M059J (cell line): Measurements from ENCODE around the gene PRR7. TPM values are rescaled to one million over a fixed set of nuclear protein-coding genes. Genes with fewer than 3 reads are reported as not detected.
A peak's percentile ranks its signal among the peaks of the same experiment; 100 is the strongest.

ENCODE experiments used
- DNase-seq: peaks from one replicate; pipeline ENCODE4 v3.0.0-alpha.2; 2012; ENCODE audit warnings: low read depth
- total RNA-seq: library from RNA; depleted of rRNA; stranded (reverse); fragments of >200 nt; shearing (Covaris generic); gene quantifications from 2 replicates; pipeline ENCODE4 v1.2.3, GENCODE V29; 2014

The PRR7 gene
- total RNA-seq, 1 experiment from 2014 or later = 44.4 TPM

DNA sequence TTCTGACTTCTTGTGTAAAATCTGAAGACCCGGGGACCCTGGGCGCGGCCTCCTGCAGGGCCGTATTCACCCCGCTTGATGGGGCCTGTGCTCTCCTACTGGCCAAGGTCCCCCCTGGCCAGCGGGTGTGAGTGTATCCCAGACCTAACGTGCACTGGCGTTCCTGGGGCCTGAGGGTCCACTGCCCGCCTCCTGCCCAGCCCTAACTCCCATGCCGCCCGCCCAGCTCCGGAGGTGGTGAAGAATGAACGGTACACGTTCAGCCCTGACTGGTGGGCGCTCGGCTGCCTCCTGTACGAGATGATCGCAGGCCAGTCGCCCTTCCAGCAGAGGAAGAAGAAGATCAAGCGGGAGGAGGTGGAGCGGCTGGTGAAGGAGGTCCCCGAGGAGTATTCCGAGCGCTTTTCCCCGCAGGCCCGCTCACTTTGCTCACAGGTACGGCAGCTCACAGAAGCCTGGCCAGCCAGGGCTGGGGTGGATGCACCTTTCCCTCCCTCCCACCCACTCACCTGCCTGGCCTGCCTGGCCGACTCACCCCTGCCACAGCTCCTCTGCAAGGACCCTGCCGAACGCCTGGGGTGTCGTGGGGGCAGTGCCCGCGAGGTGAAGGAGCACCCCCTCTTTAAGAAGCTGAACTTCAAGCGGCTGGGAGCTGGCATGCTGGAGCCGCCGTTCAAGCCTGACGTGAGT, 10.6 kb upstream of the PRR7 start:
- no peak for DNase-seq

DNA sequence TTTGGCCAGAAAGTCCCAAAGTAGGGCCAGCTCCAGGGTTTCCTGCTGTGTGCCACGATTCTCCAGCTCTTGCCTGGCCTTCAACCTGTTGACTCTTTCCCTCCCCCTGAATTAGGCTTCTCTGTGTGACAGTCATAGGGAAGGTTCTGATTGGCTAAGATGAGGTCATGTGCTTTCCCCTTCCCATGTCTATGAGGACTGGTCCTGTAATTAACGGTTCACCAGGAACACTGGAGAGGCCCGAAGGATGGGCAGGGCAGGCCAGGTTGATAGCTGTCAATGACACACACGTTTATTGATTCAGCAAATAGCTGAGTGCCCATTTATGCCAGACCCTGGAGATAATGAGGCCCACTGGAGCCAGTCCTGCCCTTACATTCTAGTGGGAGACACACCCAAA, 9.0 kb upstream of the PRR7 start:
- DNase-seq = no peak

DNA sequence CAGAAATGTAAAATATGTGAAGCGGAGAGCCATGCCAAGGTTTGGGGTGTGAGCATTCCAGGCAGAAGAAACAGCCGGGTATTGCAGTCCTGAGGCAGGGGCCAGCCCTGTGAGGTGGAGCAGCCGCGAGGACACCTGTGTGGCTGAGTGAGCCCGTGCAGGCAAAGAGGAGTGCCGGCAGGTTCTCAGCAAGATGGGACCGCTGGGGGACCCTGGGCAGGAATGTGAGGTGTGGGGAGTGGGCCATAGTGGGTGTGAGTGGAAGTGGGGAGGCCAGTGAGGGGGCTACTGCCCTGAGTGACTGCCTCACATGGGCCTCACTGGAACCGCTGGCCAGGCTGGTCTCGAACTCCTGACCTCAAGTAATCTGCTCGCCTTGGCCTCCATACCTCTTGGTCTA, 8.1 kb upstream of the PRR7 start:
- no peak for DNase-seq

DNA sequence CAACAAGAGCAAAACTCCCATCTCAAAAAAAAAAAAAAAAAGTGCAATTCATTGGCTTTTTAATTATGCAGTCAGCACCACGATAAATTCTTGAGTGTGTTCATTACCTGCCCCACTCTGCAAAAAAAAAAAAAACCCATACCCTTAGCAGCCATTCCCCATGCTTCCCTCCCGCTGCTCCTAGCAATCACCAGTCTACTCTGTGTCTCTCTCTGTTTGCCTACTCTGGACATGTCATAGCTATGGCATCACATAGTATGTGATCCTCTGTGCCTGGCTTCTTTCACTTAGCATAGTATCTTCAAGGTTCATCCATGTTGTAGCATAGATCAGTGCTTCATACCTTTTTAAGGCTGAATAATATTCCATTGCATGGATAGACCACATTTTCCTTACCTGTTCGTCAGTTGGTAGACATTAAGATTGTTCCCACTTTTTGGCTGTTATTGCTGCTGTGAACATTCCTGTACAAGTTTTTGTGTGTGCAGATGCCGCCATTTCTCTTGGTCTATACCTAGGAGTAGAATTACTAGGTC, 7.0 kb upstream of the PRR7 start:
- DNase-seq = no peak

DNA sequence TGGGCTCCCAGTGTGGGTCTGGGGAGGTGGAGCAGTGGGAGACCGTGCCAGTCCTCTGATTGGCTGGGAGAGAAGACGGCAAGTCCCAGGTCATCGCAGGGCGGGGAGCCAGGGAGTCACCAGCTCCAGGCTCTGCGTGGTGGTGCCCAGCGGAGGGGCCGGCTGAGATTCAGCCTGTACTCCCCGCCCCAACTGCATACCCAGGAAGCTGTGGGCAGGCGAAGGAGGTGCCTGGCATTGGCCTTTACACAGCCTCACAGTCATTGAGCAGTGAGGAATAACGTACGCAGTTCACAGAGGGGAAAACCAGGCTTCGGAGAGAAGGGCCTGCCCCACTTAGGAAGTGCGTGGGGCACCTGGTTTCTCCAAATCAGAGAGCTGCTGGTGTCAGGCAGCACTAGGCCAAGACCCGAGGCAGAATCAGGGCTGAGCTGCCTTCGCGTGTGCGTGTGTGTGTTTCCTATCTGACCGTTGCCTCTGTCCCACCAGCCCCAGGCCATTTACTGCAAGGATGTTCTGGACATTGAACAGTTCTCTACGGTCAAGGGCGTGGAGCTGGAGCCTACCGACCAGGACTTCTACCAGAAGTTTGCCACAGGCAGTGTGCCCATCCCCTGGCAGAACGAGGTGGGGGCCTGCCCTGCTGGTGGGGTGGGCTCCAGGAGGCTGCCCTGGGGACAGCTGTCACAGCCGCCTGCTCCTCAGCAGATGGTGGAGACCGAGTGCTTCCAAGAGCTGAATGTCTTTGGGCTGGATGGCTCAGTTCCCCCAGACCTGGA, 6.2 kb upstream of the PRR7 start:
- no peak for DNase-seq

DNA sequence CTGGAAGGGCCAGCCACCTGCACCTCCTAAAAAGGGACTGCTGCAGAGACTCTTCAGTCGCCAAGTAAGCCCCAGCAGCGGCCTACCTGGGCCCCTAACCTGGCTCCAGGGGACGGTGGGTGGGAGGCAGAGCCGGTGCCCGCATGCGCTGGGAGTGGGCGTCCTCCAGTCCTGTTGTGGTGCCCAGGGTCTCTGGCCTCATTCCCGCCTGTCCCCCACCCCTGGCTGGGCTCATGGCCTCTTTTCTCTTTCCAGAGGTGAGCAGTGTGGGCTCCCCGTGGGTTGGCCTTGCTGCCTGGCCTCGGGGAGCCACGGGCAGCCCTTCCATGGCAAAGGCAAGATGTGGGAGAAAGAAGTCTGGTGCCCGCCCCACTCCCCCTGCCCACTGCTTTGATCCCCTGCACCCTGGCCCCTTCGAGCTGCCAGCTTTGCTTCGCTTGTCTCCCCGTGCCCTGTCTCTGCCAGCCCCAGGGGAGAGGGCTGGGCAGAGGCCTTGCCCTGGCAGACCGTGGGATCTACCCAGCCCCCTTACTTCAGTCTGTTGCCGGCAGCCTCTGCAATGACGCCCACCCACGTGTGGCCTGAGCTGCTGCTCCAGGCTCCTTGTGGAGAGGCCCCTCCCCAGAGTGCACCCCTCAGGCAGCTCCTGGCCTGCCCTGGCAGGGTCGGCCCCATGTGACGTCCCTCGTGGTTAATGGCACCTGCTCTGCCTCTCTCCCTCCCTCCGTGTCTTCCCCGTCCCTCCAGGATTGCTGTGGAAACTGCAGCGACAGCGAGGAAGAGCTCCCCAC, 5.4 kb upstream of the PRR7 start:
- no peak for DNase-seq

DNA sequence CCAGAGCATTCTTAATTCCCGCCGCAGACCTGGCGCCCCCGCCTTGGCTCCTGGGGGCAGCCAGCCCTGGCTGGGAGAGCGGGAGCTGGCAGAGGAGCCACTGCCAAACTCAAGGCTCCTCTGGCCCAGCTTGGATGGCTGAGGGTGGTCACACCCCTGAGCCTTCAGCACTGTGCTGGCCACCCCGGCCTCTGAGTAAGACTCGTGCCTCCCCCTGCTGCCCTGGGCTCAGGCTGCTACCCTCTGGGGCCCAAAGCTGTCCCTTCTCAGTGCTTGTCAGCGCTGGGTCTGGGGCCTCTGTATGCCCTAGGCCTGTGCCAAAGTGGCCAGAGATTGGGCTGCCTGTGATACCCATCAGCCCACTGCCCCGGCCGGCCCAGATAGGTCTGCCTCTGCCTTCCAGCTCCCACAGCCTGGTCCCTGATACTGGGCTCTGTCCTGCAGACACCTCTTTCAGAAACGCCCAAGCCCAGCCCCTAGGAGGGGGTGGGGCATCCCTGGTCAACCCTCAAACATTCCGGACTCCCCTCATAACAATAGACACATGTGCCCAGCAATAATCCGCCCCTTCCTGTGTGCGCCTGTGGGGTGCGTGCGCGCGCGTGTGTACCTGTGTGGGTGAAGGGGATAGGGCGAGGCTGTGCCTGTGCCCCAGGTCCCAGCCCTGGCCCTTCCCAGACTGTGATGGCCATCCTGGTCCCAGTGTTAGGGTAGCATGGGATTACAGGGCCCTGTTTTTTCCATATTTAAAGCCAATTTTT, 4.4 kb upstream of the PRR7 start:
- DNase-seq = no peak

DNA sequence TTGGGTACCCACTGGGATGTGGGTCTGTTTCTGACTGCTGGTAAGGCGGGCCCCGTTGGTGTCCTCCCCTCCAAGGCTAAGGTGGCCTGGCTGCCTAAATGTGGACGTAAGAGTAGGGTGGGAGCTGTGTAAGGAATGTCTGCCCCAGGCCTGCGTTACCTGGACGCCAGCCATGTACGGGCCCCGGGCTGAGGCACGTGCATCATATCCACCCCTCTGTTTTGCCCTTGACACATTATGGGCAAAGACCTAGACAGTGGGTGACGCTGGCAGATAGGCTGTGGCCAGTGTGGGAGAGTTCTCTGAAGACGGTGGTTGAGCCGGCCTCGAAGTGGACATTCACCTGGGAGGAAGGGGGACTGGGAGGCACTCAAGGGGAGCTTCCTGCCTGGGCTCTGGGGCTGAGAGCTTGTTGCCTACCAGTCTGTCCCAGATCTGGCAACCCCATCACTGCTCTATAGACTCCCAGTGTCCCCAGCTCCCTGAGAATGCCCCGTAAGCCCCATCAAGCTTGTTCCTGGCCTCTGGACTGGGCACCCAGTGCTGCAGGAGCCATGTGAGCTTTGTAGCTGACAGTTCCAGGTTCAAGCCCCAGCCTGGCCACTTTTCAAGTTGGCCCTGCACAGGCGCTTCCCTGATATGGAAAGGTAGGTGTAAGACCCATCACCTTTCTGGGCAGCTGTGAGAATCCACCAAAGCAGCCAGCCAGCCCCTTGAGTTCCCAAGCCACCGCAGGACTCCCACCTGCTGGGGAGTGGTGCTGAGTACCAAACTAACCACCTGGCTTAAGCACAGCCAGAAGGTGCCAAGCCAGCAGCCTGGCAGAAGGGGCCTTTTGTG, 3.2 kb upstream of the PRR7 start:
- DNase-seq = no peak

DNA sequence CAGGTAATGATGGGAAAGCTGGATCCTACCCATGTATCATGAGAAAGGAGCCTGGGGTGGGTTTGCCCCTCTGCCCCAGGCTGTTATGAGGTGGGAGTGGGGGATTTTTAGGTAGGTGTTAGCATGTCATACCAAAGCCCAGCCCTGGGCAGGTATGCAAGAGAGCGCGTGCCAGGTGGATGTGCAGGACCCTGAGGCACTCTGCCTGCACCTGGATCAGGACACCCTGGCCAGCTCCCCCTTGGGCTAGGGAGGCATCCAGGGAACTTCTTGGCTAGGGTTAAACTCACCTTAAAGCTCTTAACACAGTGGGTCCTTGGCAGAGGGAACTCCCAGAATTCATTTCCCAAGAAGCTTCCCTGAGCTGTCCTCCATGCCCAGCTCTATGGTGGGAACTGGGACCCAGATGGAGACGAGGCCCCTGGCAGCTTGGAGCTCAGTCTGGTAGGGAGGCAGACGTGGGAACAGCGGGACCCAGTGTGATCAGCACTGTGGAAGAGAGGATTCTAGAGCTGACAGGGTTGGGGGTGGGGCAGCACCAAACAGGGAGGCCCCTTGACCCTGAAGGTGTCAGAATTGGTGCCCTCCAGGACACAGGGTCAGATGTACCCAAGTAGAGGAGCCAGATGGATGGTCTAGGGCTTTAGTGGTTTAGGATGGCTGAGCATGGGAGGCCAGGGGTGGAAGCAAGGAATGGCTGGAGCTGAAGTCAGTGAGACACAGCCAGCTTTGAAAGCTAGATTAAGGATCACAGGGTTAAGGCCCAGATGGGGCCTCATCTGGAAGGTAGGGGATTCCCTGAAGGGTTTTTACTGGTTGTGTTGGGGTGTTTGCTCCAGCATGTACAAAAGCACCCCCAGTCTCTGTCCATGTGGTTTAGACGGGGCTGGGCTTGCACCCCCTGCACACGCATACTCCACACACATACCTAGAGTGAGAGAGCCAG, 2.2 kb upstream of the PRR7 start:
- DNase-seq = no peak

DNA sequence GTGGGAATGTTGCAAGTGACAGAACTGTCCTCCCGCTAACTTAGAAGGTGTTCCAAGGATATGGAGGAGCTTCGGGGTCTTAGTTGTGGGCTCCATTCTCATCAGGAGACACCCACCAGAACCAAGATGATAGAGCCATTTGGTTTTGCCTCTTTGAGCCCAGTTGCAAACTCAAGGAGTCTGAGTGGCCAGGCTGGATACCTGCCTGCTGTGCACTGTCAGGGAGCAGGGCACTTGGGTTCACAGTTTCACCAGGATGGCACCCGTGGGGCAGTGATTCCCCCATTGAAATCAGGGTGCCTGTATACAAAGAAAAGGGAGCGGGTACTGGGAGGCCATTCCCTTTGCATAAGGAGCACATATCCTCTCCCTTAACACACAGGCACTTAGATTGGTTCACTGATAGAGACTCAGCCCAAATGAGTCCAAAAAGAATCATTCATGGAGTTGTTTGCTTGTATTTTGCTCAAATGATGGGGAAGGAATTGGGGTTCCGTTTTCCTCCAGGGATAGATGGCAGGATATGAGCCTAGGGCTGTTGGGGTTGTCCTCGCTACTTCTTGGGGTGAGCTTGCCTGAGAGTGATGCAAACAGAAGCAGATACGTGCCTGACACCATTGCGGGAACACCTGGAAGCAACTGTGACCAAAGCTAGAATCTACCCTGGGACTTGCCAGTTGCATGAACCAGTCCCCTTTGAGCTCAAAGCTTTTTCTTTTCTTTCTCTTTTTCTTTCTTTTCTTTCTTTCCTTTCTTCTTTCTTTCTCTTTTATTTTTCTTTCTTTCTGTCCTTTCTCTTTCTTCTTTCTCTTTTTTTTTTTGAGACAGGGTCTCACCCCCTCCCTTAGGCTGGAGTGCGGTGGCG, 1.3 kb upstream of the PRR7 start:
- no peak for DNase-seq

DNA sequence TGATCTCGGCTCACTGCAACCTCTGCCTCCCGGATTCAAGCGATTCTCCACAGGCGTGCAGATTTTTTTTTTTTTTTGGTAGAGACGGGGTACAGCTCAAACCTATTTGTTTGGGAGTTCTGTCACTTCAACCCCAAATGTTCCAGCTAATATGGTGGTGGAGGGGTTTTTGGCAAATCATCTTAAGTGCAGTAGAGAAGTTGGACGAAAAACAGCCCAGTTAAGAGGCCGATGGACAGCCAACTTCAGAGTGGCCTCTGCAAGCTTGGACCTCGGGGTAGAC, 756 bp upstream of the PRR7 start:
- no peak for DNase-seq

DNA sequence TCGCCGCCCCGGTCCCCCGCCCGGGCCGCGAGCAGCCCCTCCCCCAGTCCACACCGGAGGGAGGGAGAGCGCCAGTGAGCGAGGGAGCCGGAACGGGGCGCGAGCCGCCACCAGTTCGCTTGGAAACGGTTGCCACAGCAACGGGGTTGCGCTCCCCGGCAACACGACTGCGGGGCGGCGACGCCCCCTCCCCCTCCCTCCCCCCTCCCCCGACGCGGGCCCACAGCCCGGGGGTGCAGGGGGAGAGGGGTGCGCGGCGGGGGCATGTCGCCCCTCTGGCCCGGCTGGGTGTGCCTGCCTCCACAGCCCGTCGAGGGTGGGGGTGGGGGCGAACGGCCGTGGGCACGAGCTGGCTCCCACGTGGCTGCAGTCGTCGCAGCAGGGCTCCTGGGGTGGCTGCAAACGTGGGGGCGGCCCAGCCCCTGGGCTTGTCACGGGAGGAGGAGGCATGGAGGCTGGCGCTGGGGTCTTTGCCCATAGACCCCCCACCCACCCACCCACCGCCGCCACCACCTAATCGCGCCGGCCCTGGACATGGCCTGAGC, 524 bp downstream of the PRR7 start:
- peak; percentile 78 for DNase-seq

DNA sequence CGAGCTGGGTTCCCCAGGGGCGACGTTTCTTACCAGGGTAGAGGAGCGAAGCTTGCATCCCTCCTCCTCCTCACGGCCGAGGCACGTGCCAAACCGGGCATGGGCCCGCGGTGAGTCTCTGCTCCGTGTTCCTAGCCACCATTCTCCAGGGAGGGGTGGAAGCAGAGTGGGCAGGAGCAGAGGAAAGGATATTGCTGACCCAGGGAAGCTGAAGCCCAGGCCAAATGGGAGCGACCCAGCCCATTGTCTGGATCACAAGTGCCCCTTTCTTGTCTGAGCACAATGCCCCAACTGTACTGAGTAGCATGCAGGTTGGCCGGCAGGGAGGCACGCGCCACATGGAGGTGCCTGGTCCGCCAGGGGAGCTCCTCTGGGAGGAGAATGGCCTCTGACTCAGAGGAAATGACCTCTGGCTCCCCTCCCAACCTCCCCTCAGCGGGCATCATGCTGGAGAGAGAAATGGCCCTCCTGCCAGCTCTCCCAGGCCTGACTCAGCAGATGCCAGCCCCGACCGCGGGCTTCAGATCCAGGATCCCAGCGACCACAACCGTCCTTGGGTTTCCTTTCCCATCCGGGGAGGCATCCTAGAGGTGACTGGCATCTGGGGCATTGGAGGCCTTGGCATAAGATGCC, 1.1 kb downstream of the PRR7 start:
- peak; percentile 99 for DNase-seq

DNA sequence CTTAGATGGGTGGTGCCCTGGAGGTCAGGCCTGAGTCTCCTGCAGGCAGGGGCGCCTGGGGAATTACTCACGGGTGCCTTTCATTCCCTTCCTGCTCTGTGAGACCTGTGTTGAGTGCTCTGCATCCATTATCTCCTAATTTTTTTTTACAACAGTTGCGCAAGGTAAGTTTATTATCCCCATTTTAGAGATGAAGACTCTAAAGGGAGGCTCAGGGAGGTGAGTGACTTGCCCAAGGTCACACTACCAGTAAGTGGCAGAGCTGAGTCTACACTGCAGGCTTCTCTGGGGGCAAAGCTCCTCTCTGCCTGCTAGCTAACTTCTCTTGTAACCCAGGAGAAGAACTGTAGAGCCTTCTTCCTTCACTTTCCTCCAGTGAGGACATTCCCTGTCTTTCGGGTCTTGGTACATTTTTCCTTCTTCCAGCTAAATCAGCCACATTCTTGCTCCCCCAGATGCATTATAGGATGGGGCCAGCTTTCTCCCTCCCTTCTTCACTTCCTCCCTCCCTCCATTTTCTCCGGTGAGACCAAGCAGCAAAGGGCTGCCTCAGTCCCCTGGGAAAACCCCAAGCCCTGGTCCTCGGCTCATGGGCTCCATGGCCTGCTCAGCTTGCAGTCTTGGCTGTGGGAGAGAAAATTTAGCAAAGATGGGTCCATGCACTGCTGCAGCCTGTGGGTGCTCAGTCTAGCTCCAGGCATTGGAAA, 1.8 kb downstream of the PRR7 start:
- no peak for DNase-seq

DNA sequence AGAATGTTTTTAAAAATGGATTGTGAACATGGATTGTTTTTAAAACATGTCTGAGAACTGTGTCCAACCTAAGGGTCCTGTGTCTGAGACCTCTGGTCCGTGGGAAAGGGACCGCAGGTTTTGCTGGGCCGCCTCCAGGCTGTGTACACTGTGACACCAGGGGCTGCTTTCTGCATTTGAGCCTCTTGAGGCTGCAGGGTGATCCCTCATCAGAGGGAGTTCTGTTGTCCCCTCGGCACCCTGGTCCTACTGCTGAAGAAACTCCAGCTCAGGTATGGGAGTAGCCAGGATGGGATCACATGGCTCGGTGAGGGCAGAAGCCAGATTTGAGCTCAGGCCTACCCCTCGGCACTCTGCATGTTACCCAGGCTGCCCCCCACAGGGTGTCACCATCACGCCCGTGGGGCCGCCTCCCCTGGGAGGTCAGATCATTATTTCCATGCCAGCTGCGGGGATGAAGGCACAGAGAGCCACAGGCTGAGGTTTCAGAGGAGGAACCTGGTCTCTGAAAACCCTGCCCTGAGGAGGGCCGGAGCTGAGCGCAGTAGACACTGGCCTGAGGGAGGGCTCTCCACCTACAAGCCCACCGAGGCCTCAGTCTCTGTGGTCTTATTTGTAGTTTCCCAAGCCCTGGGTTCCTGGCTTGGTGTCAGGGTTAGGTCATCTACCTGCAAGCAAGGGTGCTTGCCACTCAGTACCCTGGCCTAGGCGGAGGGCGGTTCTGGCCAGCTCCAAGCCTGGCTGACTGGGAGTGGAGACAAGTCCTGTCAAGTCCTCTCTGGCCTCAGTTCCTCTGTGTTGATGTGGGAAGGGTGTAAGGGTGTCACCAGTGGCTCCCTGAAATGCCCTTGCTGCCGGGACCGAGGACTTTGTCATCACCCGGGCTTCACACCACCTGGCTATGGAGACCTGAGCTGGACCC, 2.8 kb downstream of the PRR7 start:
- DNase-seq = no peak

DNA sequence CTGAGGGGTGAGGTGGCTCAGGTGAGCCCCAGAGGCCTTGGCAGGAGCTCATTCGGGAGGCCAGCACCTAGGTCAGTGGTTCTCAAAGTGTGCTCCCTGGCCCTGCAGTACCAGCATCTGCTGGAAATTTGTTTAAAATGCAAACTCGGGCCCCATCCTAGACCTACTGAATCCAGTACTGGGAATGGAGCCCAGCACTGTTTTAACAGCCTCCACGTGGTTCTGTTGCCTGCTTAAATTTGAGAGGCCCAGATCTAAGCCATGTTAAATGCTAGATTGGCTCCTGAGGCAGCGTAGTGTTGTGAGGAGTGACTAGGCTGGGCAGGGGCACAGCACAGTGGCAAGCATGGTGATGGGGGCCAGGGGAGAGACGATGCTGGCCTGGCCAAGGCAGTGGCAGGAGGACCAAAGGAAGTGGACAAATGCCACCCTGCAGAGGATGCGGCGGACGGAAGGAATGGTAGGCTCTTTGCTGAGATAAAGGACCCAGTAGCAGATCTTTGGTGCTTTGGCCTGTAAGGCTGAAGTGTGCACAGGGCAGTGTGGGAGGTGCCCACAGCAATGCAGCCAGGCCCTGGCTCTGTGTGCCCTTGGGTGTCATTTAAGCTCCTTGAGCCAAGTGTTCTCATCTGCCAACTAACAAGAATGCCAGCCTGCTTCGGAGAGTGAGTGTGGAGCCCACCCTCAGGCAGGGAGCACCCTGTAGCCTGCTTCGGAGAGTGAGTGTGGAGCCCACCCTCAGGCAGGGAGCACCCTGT, 4.2 kb downstream of the PRR7 start:
- DNase-seq = no peak
